ENCODE results near the gene AQP9.

The AQP9 gene

DNA sequence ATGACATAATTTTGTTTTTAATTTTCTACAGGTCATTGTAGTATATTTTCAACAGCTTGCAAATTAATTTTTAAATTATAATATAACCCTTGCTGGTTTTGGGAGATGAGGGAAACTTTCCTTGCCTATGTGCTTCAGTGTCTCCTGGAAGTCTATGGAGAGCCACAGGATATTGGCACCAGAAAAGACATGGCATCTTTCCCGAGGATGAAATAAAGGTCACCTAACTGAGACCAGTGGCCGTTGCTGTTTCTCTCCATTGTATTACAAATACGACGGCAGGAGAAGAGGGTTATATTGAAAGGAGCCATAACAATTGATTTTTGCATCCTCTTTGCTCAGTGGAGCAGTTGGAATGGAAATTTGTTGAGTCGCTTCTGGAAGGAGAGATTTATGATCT, 19.9 kb upstream of the AQP9 start:
- H3K79me2 ChIP-seq (ENCODE audit: low read length) = no peaks in the 10 kb centered on the region
- no peaks in the 10 kb centered on the region for H3K36me3 ChIP-seq (replicated peaks; ENCODE audit: insufficient read depth, low read length)
- no peak overlapping the region for H3K4me2 ChIP-seq (ENCODE audit: low read depth, low read length)
- H3F3A ChIP-seq (ENCODE audit: insufficient read depth, low read length) = no peaks in the 10 kb centered on the region
- H3K4me1 ChIP-seq (ENCODE audit: low read length) = no peaks in the 10 kb centered on the region
- no peaks in the 10 kb centered on the region for H3K9me2 ChIP-seq (replicated peaks; ENCODE audit: insufficient read depth, low read length)
- H3K9me3 ChIP-seq (replicated peaks; ENCODE audit: insufficient read depth, low read length) = no peaks in the 10 kb centered on the region
- DNase-seq = no peak
- TF ChIP-seq, protein P1, sequence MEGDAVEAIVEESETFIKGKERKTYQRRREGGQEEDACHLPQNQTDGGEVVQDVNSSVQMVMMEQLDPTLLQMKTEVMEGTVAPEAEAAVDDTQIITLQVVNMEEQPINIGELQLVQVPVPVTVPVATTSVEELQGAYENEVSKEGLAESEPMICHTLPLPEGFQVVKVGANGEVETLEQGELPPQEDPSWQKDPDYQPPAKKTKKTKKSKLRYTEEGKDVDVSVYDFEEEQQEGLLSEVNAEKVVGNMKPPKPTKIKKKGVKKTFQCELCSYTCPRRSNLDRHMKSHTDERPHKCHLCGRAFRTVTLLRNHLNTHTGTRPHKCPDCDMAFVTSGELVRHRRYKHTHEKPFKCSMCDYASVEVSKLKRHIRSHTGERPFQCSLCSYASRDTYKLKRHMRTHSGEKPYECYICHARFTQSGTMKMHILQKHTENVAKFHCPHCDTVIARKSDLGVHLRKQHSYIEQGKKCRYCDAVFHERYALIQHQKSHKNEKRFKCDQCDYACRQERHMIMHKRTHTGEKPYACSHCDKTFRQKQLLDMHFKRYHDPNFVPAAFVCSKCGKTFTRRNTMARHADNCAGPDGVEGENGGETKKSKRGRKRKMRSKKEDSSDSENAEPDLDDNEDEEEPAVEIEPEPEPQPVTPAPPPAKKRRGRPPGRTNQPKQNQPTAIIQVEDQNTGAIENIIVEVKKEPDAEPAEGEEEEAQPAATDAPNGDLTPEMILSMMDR (IDR thresholded peaks at IDR 0.05; ENCODE audit: low read length) = no peak
- TF ChIP-seq EZH2phosphoT487 (IDR thresholded peaks at IDR 0.05; ENCODE audit: low read length) (no peak), EZH2 (optimal IDR thresholded peaks at IDR 0.05; ENCODE audit: low read depth, low read length) (no peak)
- no peaks in the 10 kb centered on the region for H4K20me1 ChIP-seq (ENCODE audit: insufficient read depth, low read length)
- H3K27ac ChIP-seq (ENCODE audit: low read length) = no peak overlapping the region
- no peak overlapping the region for H3K4me3 ChIP-seq (ENCODE audit: low read length)
- H3K27me3 ChIP-seq (replicated peaks; ENCODE audit: insufficient read depth, low read length) = no peaks in the 10 kb centered on the region
- no peak overlapping the region for H2AFZ ChIP-seq (ENCODE audit: low read length)
- H3K9ac ChIP-seq (ENCODE audit: low read length) = no peak overlapping the region

GRCh38 chr15:58119016-58119415, 19.2 kb upstream of the AQP9 start:
- TF ChIP-seq EZH2 (optimal IDR thresholded peaks at IDR 0.05; ENCODE audit: low read depth, low read length) (no peak), EZH2phosphoT487 (IDR thresholded peaks at IDR 0.05; ENCODE audit: low read length) (no peak)
- TF ChIP-seq, protein P1 (IDR thresholded peaks at IDR 0.05; ENCODE audit: low read length) = no peak
- no peak for DNase-seq
- H3K9ac ChIP-seq (ENCODE audit: low read length) = no peak overlapping the region
- no peaks in the 10 kb centered on the region for H3F3A ChIP-seq (ENCODE audit: insufficient read depth, low read length)
- no peak overlapping the region for H3K4me2 ChIP-seq (ENCODE audit: low read depth, low read length)
- H3K4me1 ChIP-seq (ENCODE audit: low read length) = no peaks in the 10 kb centered on the region
- H2AFZ ChIP-seq (ENCODE audit: low read length) = no peak overlapping the region
- no peaks in the 10 kb centered on the region for H4K20me1 ChIP-seq (ENCODE audit: insufficient read depth, low read length)
- H3K4me3 ChIP-seq (ENCODE audit: low read length) = no peak overlapping the region
- H3K9me3 ChIP-seq (replicated peaks; ENCODE audit: insufficient read depth, low read length) = no peaks in the 10 kb centered on the region
- no peaks in the 10 kb centered on the region for H3K36me3 ChIP-seq (replicated peaks; ENCODE audit: insufficient read depth, low read length)
- no peaks in the 10 kb centered on the region for H3K9me2 ChIP-seq (replicated peaks; ENCODE audit: insufficient read depth, low read length)
- H3K27me3 ChIP-seq (replicated peaks; ENCODE audit: insufficient read depth, low read length) = no peaks in the 10 kb centered on the region
- no peak overlapping the region for H3K27ac ChIP-seq (ENCODE audit: low read length)
- H3K79me2 ChIP-seq (ENCODE audit: low read length) = no peaks in the 10 kb centered on the region

GRCh38 chr15:58124585-58124984, 13.6 kb upstream of the AQP9 start:
- no peaks in the 10 kb centered on the region for H3K36me3 ChIP-seq (replicated peaks; ENCODE audit: insufficient read depth, low read length)
- no peak overlapping the region for H3K27ac ChIP-seq (ENCODE audit: low read length)
- no peak overlapping the region for H3K9ac ChIP-seq (ENCODE audit: low read length)
- no peaks in the 10 kb centered on the region for H3K27me3 ChIP-seq (replicated peaks; ENCODE audit: insufficient read depth, low read length)
- H3K4me3 ChIP-seq (ENCODE audit: low read length) = no peak overlapping the region
- H3K4me2 ChIP-seq (ENCODE audit: low read depth, low read length) = no peak overlapping the region
- H2AFZ ChIP-seq (ENCODE audit: low read length) = no peak overlapping the region
- TF ChIP-seq EZH2phosphoT487 (IDR thresholded peaks at IDR 0.05; ENCODE audit: low read length) (no peak), EZH2 (optimal IDR thresholded peaks at IDR 0.05; ENCODE audit: low read depth, low read length) (no peak)
- TF ChIP-seq, protein P1 (IDR thresholded peaks at IDR 0.05; ENCODE audit: low read length) = no peak
- H3K9me3 ChIP-seq (replicated peaks; ENCODE audit: insufficient read depth, low read length) = no peaks in the 10 kb centered on the region
- no peaks in the 10 kb centered on the region for H3K9me2 ChIP-seq (replicated peaks; ENCODE audit: insufficient read depth, low read length)
- no peak for DNase-seq
- H3K79me2 ChIP-seq (ENCODE audit: low read length) = no peaks in the 10 kb centered on the region
- no peaks in the 10 kb centered on the region for H4K20me1 ChIP-seq (ENCODE audit: insufficient read depth, low read length)
- H3F3A ChIP-seq (ENCODE audit: insufficient read depth, low read length) = no peaks in the 10 kb centered on the region
- no peaks in the 10 kb centered on the region for H3K4me1 ChIP-seq (ENCODE audit: low read length)
